Colonic mucosa (tissue), 4 donors: ENCODE measurements around the gene ARHGAP26. TPM values are rescaled to one million over a fixed set of nuclear protein-coding genes. Genes with fewer than 3 reads are reported as not detected.

Experiments used
- DNase-seq: peaks from one replicate; pipeline ENCODE4 v3.0.0-alpha.2; 2020
- H3K27ac ChIP-seq: fragments of 200-600 bp; one replicate; pipeline ENCODE4 v1.8.0; 2021
- H3K27me3 ChIP-seq: fragments of 200-600 bp; one replicate; pipeline ENCODE4 v1.8.0; 2021
- H3K36me3 ChIP-seq: fragments of 200-600 bp; one replicate; pipeline ENCODE4 v1.8.0; 2021
- H3K4me1 ChIP-seq: fragments of 200-600 bp; one replicate; pipeline ENCODE4 v1.8.0; 2021; ENCODE audit warnings: mild to moderate bottlenecking
- H3K4me3 ChIP-seq: fragments of 200-600 bp; one replicate; pipeline ENCODE4 v1.8.0; 2021
- H3K9ac ChIP-seq, 2 donors: one replicate each; pipeline ENCODE4 v1.7.0; 2013; ENCODE audit warnings: control low read depth in 2 of 2, low read depth in 2 of 2, low read length in 2 of 2
- H3K9me3 ChIP-seq: fragments of 200-600 bp; one replicate; pipeline ENCODE4 v1.8.0; 2021
- CTCF ChIP-seq: fragments of 200-600 bp; IDR thresholded peaks from one replicate; pipeline ENCODE4 v1.8.0; 2022; ENCODE audit warnings: antibody characterized with exemption, mild to moderate bottlenecking
- intact Hi-C: fragments of 100-400 bp; cut with DNase I; formaldehyde crosslinking; loops from one replicate; pipeline ENCODE4 v1.14.1; 2022
- total RNA-seq, 2 donors: library from RNA; stranded (reverse); fragmentation: NEBNext Ultra II Directional in 1 of 2; extraction: Animal tissue kit (Norgen Biotek cat#: 25700) in 1 of 2; gene quantifications; one replicate each; pipeline ENCODE4 v1.2.1, GENCODE V29; 2021
- donor health status: healthy.
- donor health status: DM: no; HTN: no; CAD: no.
- donor health status: DM: no; HTN: no; CAD: no.

ARHGAP26 gene
- total RNA-seq, 2 donors from 2014 or later, result 59.1 to 74.0 TPM

DNA sequence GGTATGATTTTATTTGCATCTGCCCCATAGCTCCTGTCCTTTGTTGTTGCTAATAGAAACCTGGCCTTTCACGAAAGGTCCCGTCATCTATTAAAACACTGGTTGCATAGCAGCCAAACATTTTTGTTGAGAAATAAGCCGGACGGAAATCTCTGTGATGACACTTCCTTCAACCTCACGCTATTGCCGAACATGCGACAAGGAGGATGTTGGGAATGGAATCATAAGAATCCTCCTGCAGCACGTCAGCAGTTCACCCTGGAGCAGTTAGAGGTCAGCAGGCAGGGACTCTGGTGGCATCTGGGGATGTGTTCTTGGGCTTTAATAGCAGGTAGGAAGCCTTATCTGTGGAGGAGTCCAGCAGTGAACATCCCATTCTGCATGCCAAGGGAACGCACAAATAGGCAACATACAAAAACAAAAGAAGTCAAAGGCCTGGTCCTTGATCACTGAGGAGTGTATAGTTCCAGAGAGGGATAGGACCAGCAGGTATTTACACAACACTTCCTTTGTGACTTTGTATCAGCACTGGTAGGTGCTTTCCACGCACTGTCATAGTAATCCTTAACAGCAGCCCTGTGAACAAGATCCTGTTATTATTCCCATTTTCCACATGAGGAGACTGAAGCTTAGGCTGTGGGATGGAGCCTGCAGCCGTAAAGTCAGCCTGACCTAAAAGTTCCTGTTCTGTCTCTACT, 33.4 kb downstream of the ARHGAP26 start:
- no peak overlapping the region for H3K27ac ChIP-seq
- no peak for DNase-seq
- intact Hi-C loops, result no loop called here
- H3K9ac ChIP-seq, result no peak overlapping the region
- H3K4me1 ChIP-seq, result peaks cover 9% of the 10 kb centered on the region
- H3K36me3 ChIP-seq, result no peaks in the 10 kb centered on the region
- no peak for TF ChIP-seq CTCF
- H3K27me3 ChIP-seq, result no peaks in the 10 kb centered on the region
- no peak overlapping the region for H3K4me3 ChIP-seq
- no peaks in the 10 kb centered on the region for H3K9me3 ChIP-seq

DNA sequence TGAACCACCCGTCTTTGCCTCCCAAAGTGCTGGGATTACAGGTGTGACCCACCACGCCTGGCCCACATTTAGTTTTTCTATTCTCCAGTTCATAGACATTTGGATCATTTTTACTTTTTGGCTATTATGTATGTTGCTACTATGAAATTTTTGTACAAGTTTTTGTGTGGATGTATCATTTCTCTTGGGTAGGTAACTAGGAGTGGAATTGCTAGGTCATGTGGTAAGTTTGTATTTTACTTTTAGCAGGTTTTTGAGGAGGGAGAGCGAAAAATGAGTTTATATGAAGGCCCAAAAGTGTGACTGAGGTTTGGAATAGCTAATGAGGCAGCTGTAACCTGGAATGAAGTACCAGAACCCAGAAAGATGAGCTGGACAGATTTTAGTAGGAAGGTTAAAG, 35.2 kb downstream of the ARHGAP26 start:
- intact Hi-C loops, result no loop called here
- no peak overlapping the region for H3K4me3 ChIP-seq
- DNase-seq, result no peak
- no peaks in the 10 kb centered on the region for H3K36me3 ChIP-seq
- H3K4me1 ChIP-seq, result no peaks in the 10 kb centered on the region
- no peaks in the 10 kb centered on the region for H3K27me3 ChIP-seq
- H3K27ac ChIP-seq, result no peak overlapping the region
- no peaks in the 10 kb centered on the region for H3K9me3 ChIP-seq
- H3K9ac ChIP-seq, result no peak overlapping the region
- no peak for TF ChIP-seq CTCF

DNA sequence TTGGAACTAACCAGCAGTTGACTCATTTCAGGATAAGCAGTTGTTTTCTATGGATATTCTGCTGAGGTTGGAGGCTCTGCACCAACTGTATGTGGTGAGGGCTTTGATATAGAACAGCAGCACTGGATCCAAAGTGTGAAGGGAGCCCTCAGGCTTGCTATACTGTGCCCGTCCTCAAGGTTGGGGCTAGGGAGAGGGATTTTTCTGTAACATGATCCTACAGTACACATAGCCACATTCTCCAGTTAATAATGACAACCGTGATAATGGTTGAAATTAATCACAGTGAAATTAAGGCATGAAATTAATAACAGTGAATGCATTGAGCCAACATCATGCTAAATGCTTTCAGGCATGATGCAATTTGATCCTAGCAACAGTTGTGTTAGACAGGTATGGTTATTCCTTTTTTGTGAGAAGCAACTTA, 36.7 kb downstream of the ARHGAP26 start:
- H3K27me3 ChIP-seq, result no peaks in the 10 kb centered on the region
- no peak overlapping the region for H3K4me3 ChIP-seq
- intact Hi-C loops, result no loop called here
- H3K9me3 ChIP-seq, result no peaks in the 10 kb centered on the region
- H3K36me3 ChIP-seq, result no peaks in the 10 kb centered on the region
- no peak overlapping the region for H3K9ac ChIP-seq
- no peaks in the 10 kb centered on the region for H3K4me1 ChIP-seq
- DNase-seq, result no peak
- no peak overlapping the region for H3K27ac ChIP-seq
- TF ChIP-seq CTCF, result no peak

GRCh38 chr5:142807372-142807911, 37.3 kb downstream of the ARHGAP26 start:
- no peaks in the 10 kb centered on the region for H3K9me3 ChIP-seq
- intact Hi-C loops, result no loop called here
- no peaks in the 10 kb centered on the region for H3K4me1 ChIP-seq
- no peak overlapping the region for H3K9ac ChIP-seq
- DNase-seq, result no peak
- H3K27me3 ChIP-seq, result no peaks in the 10 kb centered on the region
- H3K36me3 ChIP-seq, result no peaks in the 10 kb centered on the region
- TF ChIP-seq CTCF, result no peak
- H3K4me3 ChIP-seq, result no peak overlapping the region
- no peak overlapping the region for H3K27ac ChIP-seq

DNA sequence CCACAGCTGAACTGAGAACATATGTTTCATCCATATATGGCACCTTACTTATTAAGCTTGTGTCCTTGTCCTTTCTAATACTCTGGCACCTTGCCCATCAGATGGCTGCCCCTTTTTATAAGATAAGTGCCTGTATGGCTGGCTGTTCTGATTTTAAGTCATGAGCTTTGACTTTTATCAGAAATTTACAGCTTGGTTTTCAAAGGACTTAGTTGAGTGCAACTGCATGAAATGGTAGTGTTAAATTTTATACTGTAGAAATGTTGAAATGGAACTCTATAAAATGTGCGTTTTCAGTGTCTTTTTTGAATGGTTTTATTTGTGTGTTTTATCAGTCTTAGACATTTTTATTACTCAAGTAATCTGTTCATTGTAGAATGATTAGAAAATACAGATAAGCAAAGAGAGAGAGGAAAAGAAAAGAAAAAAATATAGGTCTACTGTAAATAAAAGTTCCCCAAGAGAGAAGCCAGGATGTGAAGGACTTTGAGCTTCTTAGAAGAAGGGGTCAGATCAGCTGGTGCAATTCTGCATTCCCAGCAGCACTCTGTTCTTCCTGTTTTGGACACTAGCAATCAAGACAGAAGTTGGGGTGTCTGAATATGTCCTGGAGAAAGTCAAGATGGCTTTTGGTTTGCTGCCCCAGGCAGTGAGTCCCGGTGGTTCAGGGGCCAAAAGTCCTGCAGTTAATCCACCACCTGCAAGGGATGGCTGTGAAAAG, 38.9 kb downstream of the ARHGAP26 start:
- Histone ChIP-seq H3K4me3 (no peak overlapping the region), H3K9me3 (no peaks in the 10 kb centered on the region), H3K9ac (no peak overlapping the region), H3K36me3 (no peaks in the 10 kb centered on the region), H3K4me1 (no peaks in the 10 kb centered on the region), H3K27ac (no peak overlapping the region), H3K27me3 (no peaks in the 10 kb centered on the region)
- TF ChIP-seq CTCF, result no peak
- no peak for DNase-seq
- intact Hi-C loops, result no loop called here
